Measurements from ENCODE around the gene COPS7A. TPM values are rescaled to one million over a fixed set of nuclear protein-coding genes. Genes with fewer than 3 reads are reported as not detected.

The COPS7A gene
- polyA plus RNA-seq, 1 donor (not counting 4 experiments of a cell fraction or from before 2014, with no cell fraction given), result 85.4 TPM

GRCh38 chr12:6778574-6779550 is 55.0 kb downstream of the COPS7A start:
- Histone ChIP-seq H3K4me1 (ENCODE audit: control insufficient read depth, extremely low read depth, insufficient read depth, low read length) (peaks cover 8% of the 10 kb centered on the region), H3K27ac (ENCODE audit: control insufficient read depth, insufficient read depth, low read length) (no peak overlapping the region), H2AFZ (ENCODE audit: control insufficient read depth, low read length) (peak overlapping the region; percentile 77), H3K36me3 (ENCODE audit: control insufficient read depth in 2 of 2, extremely low read depth in 1 of 2, insufficient read depth in 2 of 2, low read length in 2 of 2) (no peaks in the 10 kb centered on the region), H3K4me2 (ENCODE audit: control insufficient read depth, extremely low read depth, insufficient read depth, low read depth, low read length) (peak overlapping the region; percentile 92), H3K27me3 (ENCODE audit: control insufficient read depth, extremely low read depth, insufficient read depth, low read length) (peaks cover 27% of the 10 kb centered on the region), H3K4me3 (ENCODE audit: control insufficient read depth in 2 of 3, extremely low read depth in 1 of 3, insufficient read depth in 2 of 3, low read depth in 1 of 3, low read length in 3 of 3) (peak overlapping the region; percentile 7 to 63 (median 44)), H3K79me2 (ENCODE audit: control insufficient read depth, insufficient read depth, low read length) (no peaks in the 10 kb centered on the region), H3K9ac (ENCODE audit: control insufficient read depth, extremely low read depth, insufficient read depth, low read length) (peak overlapping the region; percentile 62), H3K9me1 (ENCODE audit: control insufficient read depth, extremely low read depth, insufficient read depth, low read length) (no peaks in the 10 kb centered on the region), H3K9me3 (ENCODE audit: control insufficient read depth, low read depth, low read length) (no peaks in the 10 kb centered on the region), H4K20me1 (ENCODE audit: control insufficient read depth, extremely low read depth, insufficient read depth, low read length) (no peaks in the 10 kb centered on the region)
- FAIRE-seq, result peak; percentile 79
- dilution Hi-C loops (cut with MboI; ENCODE audit: extremely low pct_ligation_motif_present, low sequenced_read_pairs), result no loop called here
- peak; percentile 85 for DNase-seq (ENCODE audit: low read depth, low spot score)
- TF ChIP-seq, protein P1, sequence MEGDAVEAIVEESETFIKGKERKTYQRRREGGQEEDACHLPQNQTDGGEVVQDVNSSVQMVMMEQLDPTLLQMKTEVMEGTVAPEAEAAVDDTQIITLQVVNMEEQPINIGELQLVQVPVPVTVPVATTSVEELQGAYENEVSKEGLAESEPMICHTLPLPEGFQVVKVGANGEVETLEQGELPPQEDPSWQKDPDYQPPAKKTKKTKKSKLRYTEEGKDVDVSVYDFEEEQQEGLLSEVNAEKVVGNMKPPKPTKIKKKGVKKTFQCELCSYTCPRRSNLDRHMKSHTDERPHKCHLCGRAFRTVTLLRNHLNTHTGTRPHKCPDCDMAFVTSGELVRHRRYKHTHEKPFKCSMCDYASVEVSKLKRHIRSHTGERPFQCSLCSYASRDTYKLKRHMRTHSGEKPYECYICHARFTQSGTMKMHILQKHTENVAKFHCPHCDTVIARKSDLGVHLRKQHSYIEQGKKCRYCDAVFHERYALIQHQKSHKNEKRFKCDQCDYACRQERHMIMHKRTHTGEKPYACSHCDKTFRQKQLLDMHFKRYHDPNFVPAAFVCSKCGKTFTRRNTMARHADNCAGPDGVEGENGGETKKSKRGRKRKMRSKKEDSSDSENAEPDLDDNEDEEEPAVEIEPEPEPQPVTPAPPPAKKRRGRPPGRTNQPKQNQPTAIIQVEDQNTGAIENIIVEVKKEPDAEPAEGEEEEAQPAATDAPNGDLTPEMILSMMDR (optimal IDR thresholded peaks at IDR 0.05 in 1 of 3, IDR thresholded peaks at IDR 0.05 in 1 of 3, conservative IDR thresholded peaks at IDR 0.05 in 1 of 3; ENCODE audit: extremely low read depth in 1 of 3, insufficient read depth in 2 of 3, low read length in 3 of 3), result peak; percentile 90 to 98 (median 94)
- no peak for TF ChIP-seq EZH2 (IDR thresholded peaks at IDR 0.05; ENCODE audit: low read length)

- no peak for FAIRE-seq
- Histone ChIP-seq H3K27me3 (ENCODE audit: control insufficient read depth, extremely low read depth, insufficient read depth, low read length) (peaks cover 18% of the 10 kb centered on the region), H3K4me2 (ENCODE audit: control insufficient read depth, extremely low read depth, insufficient read depth, low read depth, low read length) (no peak overlapping the region)
These were observed 56.0 kb downstream of the COPS7A start for GRCh38 chr12:6779708-6780432.

More at GRCh38 chr12:6779708-6780432, 56.0 kb downstream of the COPS7A start:
- Histone ChIP-seq H3K9ac (ENCODE audit: control insufficient read depth, extremely low read depth, insufficient read depth, low read length) (no peak overlapping the region), H3K36me3 (ENCODE audit: control insufficient read depth in 2 of 2, extremely low read depth in 1 of 2, insufficient read depth in 2 of 2, low read length in 2 of 2) (no peaks in the 10 kb centered on the region), H3K4me1 (ENCODE audit: control insufficient read depth, extremely low read depth, insufficient read depth, low read length) (peaks cover 8% of the 10 kb centered on the region), H3K9me3 (ENCODE audit: control insufficient read depth, low read depth, low read length) (no peaks in the 10 kb centered on the region), H3K27ac (ENCODE audit: control insufficient read depth, insufficient read depth, low read length) (no peak overlapping the region), H2AFZ (ENCODE audit: control insufficient read depth, low read length) (no peak overlapping the region), H3K4me3 (ENCODE audit: control insufficient read depth in 2 of 3, extremely low read depth in 1 of 3, insufficient read depth in 2 of 3, low read depth in 1 of 3, low read length in 3 of 3) (no peak overlapping the region), H4K20me1 (ENCODE audit: control insufficient read depth, extremely low read depth, insufficient read depth, low read length) (no peaks in the 10 kb centered on the region), H3K9me1 (ENCODE audit: control insufficient read depth, extremely low read depth, insufficient read depth, low read length) (no peaks in the 10 kb centered on the region), H3K79me2 (ENCODE audit: control insufficient read depth, insufficient read depth, low read length) (no peaks in the 10 kb centered on the region)
- dilution Hi-C loops (cut with MboI; ENCODE audit: extremely low pct_ligation_motif_present, low sequenced_read_pairs), result no loop called here
- TF ChIP-seq EZH2 (IDR thresholded peaks at IDR 0.05; ENCODE audit: low read length), result no peak
- TF ChIP-seq, protein P1 (optimal IDR thresholded peaks at IDR 0.05 in 1 of 3, IDR thresholded peaks at IDR 0.05 in 1 of 3, conservative IDR thresholded peaks at IDR 0.05 in 1 of 3; ENCODE audit: extremely low read depth in 1 of 3, insufficient read depth in 2 of 3, low read length in 3 of 3), result no peak
- no peak for DNase-seq (ENCODE audit: low read depth, low spot score)

Data from keratinocyte (primary cell).